OCI-LY7 (cell line): ENCODE measurements around the gene ACVR1.

ENCODE experiments used
- EZH2phosphoT487 ChIP-seq: fragments of 200-600 bp; sonication (generic); IDR thresholded peaks from 2 replicates; pipeline ENCODE4 v1.6.1; 2018; ENCODE audit warnings: low read depth, borderline replicate concordance, mild to moderate bottlenecking, mixed run types, antibody characterized with exemption, low read length, moderate library complexity, mixed read lengths
- TF ChIP-seq, protein P1 (sequence below): fragments of 200-600 bp; sonication (generic); conservative IDR thresholded peaks from 2 replicates; pipeline ENCODE4 v1.5.1; 2014; ENCODE audit warnings: mild to moderate bottlenecking, antibody characterized with exemption, low read length, moderate library complexity, mixed read lengths

DNA sequence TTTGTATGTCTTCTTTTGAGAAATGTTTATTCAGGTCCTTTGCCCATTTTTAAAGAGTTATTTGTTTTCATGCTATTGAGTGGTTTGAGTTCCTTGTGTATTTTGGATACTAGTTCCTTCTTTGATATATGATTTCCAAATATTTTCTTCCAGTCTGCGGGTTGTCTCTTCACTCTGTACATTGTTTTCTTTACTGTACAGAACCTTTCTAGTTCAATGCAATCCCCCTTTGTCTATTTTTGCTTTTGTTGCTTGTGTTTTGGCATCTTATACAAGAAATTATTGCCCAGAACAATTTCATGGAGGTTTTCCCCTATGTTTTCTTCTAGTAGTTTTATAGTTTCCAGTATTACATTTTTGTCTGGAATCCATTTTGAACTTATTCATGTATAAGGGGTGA, 185.0 kb downstream of the ACVR1 start:
- no peak for TF ChIP-seq EZH2phosphoT487
- TF ChIP-seq, protein P1, sequence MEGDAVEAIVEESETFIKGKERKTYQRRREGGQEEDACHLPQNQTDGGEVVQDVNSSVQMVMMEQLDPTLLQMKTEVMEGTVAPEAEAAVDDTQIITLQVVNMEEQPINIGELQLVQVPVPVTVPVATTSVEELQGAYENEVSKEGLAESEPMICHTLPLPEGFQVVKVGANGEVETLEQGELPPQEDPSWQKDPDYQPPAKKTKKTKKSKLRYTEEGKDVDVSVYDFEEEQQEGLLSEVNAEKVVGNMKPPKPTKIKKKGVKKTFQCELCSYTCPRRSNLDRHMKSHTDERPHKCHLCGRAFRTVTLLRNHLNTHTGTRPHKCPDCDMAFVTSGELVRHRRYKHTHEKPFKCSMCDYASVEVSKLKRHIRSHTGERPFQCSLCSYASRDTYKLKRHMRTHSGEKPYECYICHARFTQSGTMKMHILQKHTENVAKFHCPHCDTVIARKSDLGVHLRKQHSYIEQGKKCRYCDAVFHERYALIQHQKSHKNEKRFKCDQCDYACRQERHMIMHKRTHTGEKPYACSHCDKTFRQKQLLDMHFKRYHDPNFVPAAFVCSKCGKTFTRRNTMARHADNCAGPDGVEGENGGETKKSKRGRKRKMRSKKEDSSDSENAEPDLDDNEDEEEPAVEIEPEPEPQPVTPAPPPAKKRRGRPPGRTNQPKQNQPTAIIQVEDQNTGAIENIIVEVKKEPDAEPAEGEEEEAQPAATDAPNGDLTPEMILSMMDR: no peak
